ENCODE data around the gene DSEL. TPM values are rescaled to one million over a fixed set of nuclear protein-coding genes. Genes with fewer than 3 reads are reported as not detected.

The DSEL gene
- total and polyA plus RNA-seq, 2 of the 8 experiments (the other 6 are each of a cell fraction or from before 2014, with no cell fraction given): 3.0 to 22.8 TPM

DNA sequence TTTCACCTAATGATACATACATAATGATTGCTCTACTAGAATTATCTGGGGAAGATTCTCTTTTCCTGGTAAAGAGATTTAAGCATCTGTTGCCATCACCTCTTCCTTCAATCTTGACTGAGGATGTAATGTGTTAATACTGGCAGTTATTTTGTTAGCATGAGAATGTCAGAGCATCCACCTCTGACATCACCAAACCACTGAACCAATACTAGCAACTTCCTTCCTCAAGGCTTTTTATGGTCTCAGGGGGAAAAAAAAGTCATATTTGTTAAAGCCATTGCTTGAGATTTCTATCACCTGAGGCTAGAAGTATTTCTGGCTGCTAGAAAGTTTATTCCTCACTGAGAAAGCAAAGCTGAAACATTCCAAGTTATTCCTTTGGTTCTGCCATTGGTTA lies 48.5 kb downstream of the DSEL start:
- Histone ChIP-seq H3K4me1 (replicated peaks in 1 of 4; ENCODE audit: control insufficient read depth in 3 of 4, insufficient read depth in 4 of 4, low read length in 3 of 4) (no peaks in the 10 kb centered on the region; a peak in 1 of 7 replicates), H3K79me2 (ENCODE audit: control insufficient read depth in 1 of 2, insufficient read depth in 2 of 2, low read length in 2 of 2) (no peaks in the 10 kb centered on the region), H3K23ac (ENCODE audit: insufficient read length) (no peak overlapping the region), H3K27me3 (replicated peaks in 1 of 4; ENCODE audit: control insufficient read depth in 3 of 4, extremely low read depth in 1 of 4, insufficient read depth in 3 of 4, low read length in 3 of 4) (no peaks in the 10 kb centered on the region; a peak in 1 of 7 replicates), H4K20me1 (replicated peaks in 1 of 2; ENCODE audit: control insufficient read depth in 1 of 2, insufficient read depth in 2 of 2, low read length in 2 of 2) (peaks cover 0 to 1% of the 10 kb centered on the region in 2 experiments), H4K8ac (ENCODE audit: extremely low read depth, insufficient read depth, low read length) (no peak overlapping the region), H3K23me2 (ENCODE audit: low read depth, low read length) (no peaks in the 10 kb centered on the region), H2BK12ac (ENCODE audit: low read depth, low read length) (no peak overlapping the region), H3K4ac (replicated peaks; ENCODE audit: insufficient read length, low read depth, low read length) (no peak overlapping the region), H3K18ac (ENCODE audit: extremely low read depth, low read length) (no peak overlapping the region), H3K9ac (replicated peaks in 1 of 4; ENCODE audit: extremely low read depth in 1 of 4, low read depth in 3 of 4, low read length in 3 of 4) (no peak overlapping the region), H3K9me3 (ENCODE audit: insufficient read depth in 2 of 2, low read depth in 1 of 2, low read length in 1 of 2) (no peaks in the 10 kb centered on the region), H3K27ac (ENCODE audit: low read depth, low read length) (no peak overlapping the region), H3K79me1 (ENCODE audit: low read depth, low read length) (no peaks in the 10 kb centered on the region), H4K91ac (replicated peaks; ENCODE audit: insufficient read length, low read length) (no peak overlapping the region), H4K5ac (ENCODE audit: insufficient read length, low read depth, low read length) (no peak overlapping the region), H2AK5ac (ENCODE audit: low read depth, low read length) (no peak overlapping the region), H3K14ac (ENCODE audit: insufficient read length) (no peak overlapping the region), H2BK15ac (ENCODE audit: low read length) (no peak overlapping the region), H3K4me2 (ENCODE audit: insufficient read depth in 1 of 2, low read depth in 2 of 2, low read length in 2 of 2) (no peak overlapping the region), H3K4me3 (ENCODE audit: extremely low read depth in 1 of 4, insufficient read depth in 2 of 4, low read depth in 3 of 4, low read length in 4 of 4) (no peak overlapping the region), H3K56ac (replicated peaks; ENCODE audit: insufficient read length, low read depth, low read length) (no peak overlapping the region), H2BK20ac (ENCODE audit: low read length) (no peak overlapping the region), H2AFZ (ENCODE audit: low read length) (no peak overlapping the region), H2BK5ac (ENCODE audit: low read depth, low read length) (no peak overlapping the region), H2BK120ac (replicated peaks; ENCODE audit: low read depth, low read length) (no peak overlapping the region), H3K36me3 (ENCODE audit: control insufficient read depth in 2 of 4, insufficient read depth in 4 of 4, low read length in 3 of 4) (no peaks in the 10 kb centered on the region)
- DNase-seq (ENCODE audit: low read depth in 1 of 2, low spot score in 2 of 2) (no peak), FAIRE-seq (no peak)
- ChIA-PET POLR2A (ENCODE audit: partially characterized antibody) (no interaction called here), CTCF (ENCODE audit: partially characterized antibody) (no interaction called here)
- no peak for TF ChIP-seq CREB1 (IDR thresholded peaks at IDR 0.05)
- TF ChIP-seq CBX8 (IDR thresholded peaks at IDR 0.05; ENCODE audit: borderline replicate concordance, low read depth, low read length): no peak
- no peak for TF ChIP-seq JUN (IDR thresholded peaks at IDR 0.05; ENCODE audit: low read depth, low read length)
- TF ChIP-seq RAD21 (IDR thresholded peaks at IDR 0.05 in 1 of 2, conservative IDR thresholded peaks at IDR 0.05 in 1 of 2; ENCODE audit: low read depth in 2 of 2, low read length in 2 of 2): no peak
- TF ChIP-seq EZH2 (IDR thresholded peaks at IDR 0.05; ENCODE audit: low read depth, low read length, severe bottlenecking): no peak
- no peak for TF ChIP-seq RFX5 (IDR thresholded peaks at IDR 0.05; ENCODE audit: borderline replicate concordance, low read depth, low read length)
- no peak for TF ChIP-seq BRCA1 (IDR thresholded peaks at IDR 0.05; ENCODE audit: low read depth, low read length)
- TF ChIP-seq POLR2AphosphoS5 (IDR thresholded peaks at IDR 0.05; ENCODE audit: low read depth, low read length): no peak
- no peak for TF ChIP-seq RXRA (IDR thresholded peaks at IDR 0.05; ENCODE audit: insufficient read depth, low read depth, low read length)
- no peak for TF ChIP-seq GABPA (IDR thresholded peaks at IDR 0.05; ENCODE audit: borderline replicate concordance, insufficient read depth, low read length)
- no peak for TF ChIP-seq CHD1 (IDR thresholded peaks at IDR 0.05; ENCODE audit: low read depth, low read length)
- no peak for TF ChIP-seq HDAC6 (IDR thresholded peaks at IDR 0.05; ENCODE audit: low read depth, low read length)
- no peak for TF ChIP-seq SP1 (IDR thresholded peaks at IDR 0.05; ENCODE audit: low read depth, low read length)

Data from H1 (cell line).